Right atrium auricular region (tissue), 2 donors: ENCODE results near the gene EXOC6B. TPM values are rescaled to one million over a fixed set of nuclear protein-coding genes. Genes with fewer than 3 reads are reported as not detected.

Experiments
- DNase-seq: peaks from one replicate; pipeline ENCODE4 v3.0.0-alpha.2; 2019; ENCODE audit warnings: low spot score
- H3K27ac ChIP-seq, 2 donors: fragments of 200-600 bp; sonication (generic); 1 replicate in 1 of 2; 2 replicates in 1 of 2; pipeline ENCODE4 v1.5.1; 2016 to 2019
- H3K27me3 ChIP-seq, 2 donors: fragments of 200-600 bp; sonication (generic); one replicate each; pipeline versions ENCODE4 v1.5.1 to v1.6.0; 2017 to 2019
- H3K36me3 ChIP-seq: fragments of 200-600 bp; sonication (generic); one replicate; pipeline ENCODE4 v1.5.1; 2016
- H3K4me1 ChIP-seq, 2 donors: fragments of 200-600 bp; sonication (generic); one replicate each; pipeline versions ENCODE4 v1.5.1 to v1.6.0; 2017 to 2019
- H3K4me3 ChIP-seq, 2 donors: fragments of 200-600 bp; sonication (generic); 1 replicate in 1 of 2; 2 replicates in 1 of 2; pipeline ENCODE4 v1.5.1; 2017 to 2019; ENCODE audit warnings: mild to moderate bottlenecking in 1 of 2, moderate library complexity in 1 of 2
- H3K9me3 ChIP-seq, 2 donors: fragments of 200-600 bp; sonication (generic); one replicate each; pipeline ENCODE4 v1.5.1; 2019
- total RNA-seq, 2 donors: library from RNA; depleted of rRNA; stranded (reverse); fragments of >200 nt; gene quantifications; one replicate each; pipeline ENCODE4 v1.1.0, GENCODE V29; 2016
- TF ChIP-seq, protein P1 (sequence below), 2 donors: fragments of 200-600 bp; sonication (generic); IDR thresholded peaks; one replicate each; pipeline ENCODE4 v1.5.1; 2019; ENCODE audit warnings: antibody characterized with exemption in 2 of 2

EXOC6B gene
- total RNA-seq, 2 donors from 2014 or later, result 80.5 to 111 TPM

DNA sequence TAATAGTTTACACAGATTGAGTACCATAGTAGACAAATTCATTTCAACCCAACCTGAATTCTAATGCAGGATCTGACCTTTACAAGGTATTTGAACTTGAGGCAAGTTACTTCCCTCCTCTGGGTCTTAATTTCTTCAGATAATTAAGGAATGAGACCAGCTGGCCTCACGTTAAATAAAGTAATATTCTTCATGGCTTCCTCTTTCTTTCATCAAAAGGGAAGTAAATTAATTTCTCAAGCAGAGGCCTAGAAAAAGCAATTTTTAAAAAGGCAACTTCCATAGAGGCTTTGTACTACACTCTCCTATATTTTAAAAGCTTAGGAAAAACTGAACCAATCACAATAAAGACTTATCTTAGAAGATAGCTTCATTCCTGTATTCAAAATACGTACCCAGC lies 109.2 kb downstream of the EXOC6B start:
- no peak for DNase-seq
- no peaks in the 10 kb centered on the region for H3K9me3 ChIP-seq
- no peaks in the 10 kb centered on the region for H3K27me3 ChIP-seq
- H3K4me3 ChIP-seq, result no peak overlapping the region
- peaks cover 0 to 6% of the 10 kb centered on the region in 2 donors for H3K4me1 ChIP-seq
- H3K27ac ChIP-seq, result no peak overlapping the region
- TF ChIP-seq, protein P1, sequence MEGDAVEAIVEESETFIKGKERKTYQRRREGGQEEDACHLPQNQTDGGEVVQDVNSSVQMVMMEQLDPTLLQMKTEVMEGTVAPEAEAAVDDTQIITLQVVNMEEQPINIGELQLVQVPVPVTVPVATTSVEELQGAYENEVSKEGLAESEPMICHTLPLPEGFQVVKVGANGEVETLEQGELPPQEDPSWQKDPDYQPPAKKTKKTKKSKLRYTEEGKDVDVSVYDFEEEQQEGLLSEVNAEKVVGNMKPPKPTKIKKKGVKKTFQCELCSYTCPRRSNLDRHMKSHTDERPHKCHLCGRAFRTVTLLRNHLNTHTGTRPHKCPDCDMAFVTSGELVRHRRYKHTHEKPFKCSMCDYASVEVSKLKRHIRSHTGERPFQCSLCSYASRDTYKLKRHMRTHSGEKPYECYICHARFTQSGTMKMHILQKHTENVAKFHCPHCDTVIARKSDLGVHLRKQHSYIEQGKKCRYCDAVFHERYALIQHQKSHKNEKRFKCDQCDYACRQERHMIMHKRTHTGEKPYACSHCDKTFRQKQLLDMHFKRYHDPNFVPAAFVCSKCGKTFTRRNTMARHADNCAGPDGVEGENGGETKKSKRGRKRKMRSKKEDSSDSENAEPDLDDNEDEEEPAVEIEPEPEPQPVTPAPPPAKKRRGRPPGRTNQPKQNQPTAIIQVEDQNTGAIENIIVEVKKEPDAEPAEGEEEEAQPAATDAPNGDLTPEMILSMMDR (IDR thresholded peaks at IDR 0.05), result no peak
- H3K36me3 ChIP-seq, result peaks cover 4% of the 10 kb centered on the region

DNA sequence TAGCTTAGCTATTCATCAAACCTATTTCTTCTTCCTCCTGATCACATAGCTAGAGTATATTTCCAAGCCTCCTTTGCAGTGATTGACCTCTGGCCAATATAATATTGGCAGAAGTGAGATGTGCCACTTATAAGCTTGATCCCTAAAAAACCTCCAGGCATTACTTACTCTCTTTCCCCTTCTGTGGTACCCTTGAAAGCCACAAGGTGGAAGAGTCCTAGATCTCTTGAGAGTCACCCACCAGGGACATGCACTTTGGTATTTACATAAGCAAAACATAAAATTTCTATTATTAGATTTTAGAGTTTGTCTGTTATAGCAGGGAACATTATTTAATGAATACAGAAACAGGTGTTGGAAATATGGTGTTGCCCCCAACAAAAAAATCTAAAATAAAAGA lies 112.0 kb downstream of the EXOC6B start:
- no peak overlapping the region for H3K27ac ChIP-seq
- H3K4me3 ChIP-seq, result no peak overlapping the region
- TF ChIP-seq, protein P1 (IDR thresholded peaks at IDR 0.05), result no peak
- no peak for DNase-seq
- H3K27me3 ChIP-seq, result no peaks in the 10 kb centered on the region
- no peaks in the 10 kb centered on the region for H3K9me3 ChIP-seq
- no peaks in the 10 kb centered on the region for H3K4me1 ChIP-seq
- peaks cover 4% of the 10 kb centered on the region for H3K36me3 ChIP-seq

DNA sequence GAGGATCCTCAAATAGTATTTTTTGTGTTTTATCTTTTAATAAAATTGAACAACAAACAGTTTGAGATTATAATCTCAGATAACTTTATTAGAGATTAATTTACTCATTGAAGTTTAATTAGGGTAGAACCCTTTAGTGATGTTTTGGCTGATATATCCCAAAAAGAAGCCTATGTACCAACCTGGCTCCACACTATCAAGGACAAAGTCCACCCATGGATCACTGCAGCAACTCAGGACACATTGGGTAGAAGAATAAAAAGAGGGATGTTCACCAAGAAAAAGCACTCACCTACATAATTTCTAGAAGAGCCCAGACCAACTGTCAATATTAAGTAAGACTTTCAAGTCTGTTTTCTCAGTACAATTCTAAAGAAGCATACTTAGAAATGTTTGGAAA lies 112.9 kb downstream of the EXOC6B start:
- Histone ChIP-seq H3K27me3 (no peaks in the 10 kb centered on the region), H3K36me3 (peaks cover 4% of the 10 kb centered on the region), H3K4me3 (no peak overlapping the region), H3K27ac (no peak overlapping the region), H3K4me1 (no peaks in the 10 kb centered on the region), H3K9me3 (no peaks in the 10 kb centered on the region)
- no peak for DNase-seq
- TF ChIP-seq, protein P1 (IDR thresholded peaks at IDR 0.05), result no peak

DNA sequence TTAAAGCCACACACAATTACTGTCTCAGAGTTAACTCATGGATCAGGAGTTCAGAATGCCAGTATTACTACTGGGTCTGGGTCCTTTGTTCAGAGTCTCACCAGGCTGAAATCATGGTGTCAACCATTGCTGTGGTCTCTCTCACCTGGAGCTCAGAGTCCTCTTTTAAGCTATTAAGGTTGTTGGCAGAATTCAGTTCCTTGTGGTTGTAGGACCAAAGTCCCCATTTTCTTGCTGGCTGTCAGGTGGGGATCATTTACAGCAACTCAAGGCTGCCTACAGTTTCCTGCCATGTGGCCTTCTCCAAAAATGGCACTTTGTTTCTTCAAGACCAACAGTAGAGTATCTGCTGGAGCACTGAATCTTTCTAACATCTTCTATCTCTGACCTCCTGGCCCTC lies 113.5 kb downstream of the EXOC6B start:
- Histone ChIP-seq H3K9me3 (no peaks in the 10 kb centered on the region), H3K27me3 (no peaks in the 10 kb centered on the region), H3K4me1 (no peaks in the 10 kb centered on the region), H3K36me3 (no peaks in the 10 kb centered on the region), H3K4me3 (no peak overlapping the region), H3K27ac (no peak overlapping the region)
- no peak for DNase-seq
- TF ChIP-seq, protein P1 (IDR thresholded peaks at IDR 0.05), result no peak

DNA sequence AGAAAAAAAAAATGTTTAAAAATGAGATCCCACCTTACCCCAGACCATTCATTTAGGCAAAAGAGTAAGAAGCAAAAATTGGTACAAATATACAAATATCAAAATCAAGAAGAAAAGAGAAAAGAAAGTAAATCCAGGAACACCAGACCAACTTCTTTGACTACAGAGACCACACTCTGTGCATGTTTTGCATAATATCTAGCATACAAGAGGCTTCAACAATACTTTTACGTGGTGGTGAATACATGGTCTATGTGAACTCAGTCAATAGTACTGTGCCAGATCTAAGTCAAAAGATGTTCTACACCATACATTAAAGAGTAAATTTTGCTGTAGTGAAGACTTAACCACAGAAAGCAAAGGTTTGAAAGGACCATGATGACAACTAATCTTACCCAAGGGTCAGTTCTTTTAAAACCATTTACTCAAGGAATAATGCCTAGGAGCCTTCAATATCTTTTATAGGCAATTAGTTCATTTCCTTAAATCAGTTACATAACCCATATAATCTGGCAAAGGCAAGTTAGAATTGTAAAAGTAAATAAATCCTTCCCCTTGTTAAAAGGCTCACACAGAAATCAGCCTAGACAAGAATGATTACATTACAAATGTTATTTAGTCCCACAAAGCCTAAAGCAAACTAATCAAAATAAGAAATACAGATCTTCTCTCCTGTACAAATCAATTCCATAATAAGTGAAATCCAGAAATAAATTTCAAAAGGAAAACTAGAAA lies 115.2 kb downstream of the EXOC6B start:
- H3K36me3 ChIP-seq, result no peaks in the 10 kb centered on the region
- H3K4me3 ChIP-seq, result no peak overlapping the region
- H3K9me3 ChIP-seq, result no peaks in the 10 kb centered on the region
- DNase-seq, result no peak
- no peaks in the 10 kb centered on the region for H3K4me1 ChIP-seq
- no peaks in the 10 kb centered on the region for H3K27me3 ChIP-seq
- no peak overlapping the region for H3K27ac ChIP-seq
- TF ChIP-seq, protein P1 (IDR thresholded peaks at IDR 0.05), result no peak

DNA sequence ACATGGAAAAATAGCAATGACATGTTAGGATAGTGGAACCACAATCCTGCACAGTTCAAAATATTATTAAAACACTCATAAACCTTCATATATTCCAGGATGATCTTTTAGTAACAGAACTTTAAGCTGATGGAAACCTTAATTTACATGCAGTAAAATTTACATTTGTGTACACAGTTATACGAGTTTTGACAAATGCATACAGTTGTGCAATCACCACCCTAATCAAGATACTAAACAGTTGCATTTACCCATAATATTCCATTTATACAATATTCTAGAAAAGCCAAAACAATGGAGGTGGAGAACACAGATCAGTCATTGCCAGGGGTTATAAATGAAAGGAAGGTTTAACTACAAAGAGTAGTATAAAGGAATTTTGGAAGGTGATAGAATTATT lies 117.6 kb downstream of the EXOC6B start:
- Histone ChIP-seq H3K4me1 (no peaks in the 10 kb centered on the region), H3K27me3 (no peaks in the 10 kb centered on the region), H3K36me3 (no peaks in the 10 kb centered on the region), H3K9me3 (no peaks in the 10 kb centered on the region), H3K4me3 (no peak overlapping the region), H3K27ac (no peak overlapping the region)
- TF ChIP-seq, protein P1 (IDR thresholded peaks at IDR 0.05), result no peak
- DNase-seq, result no peak
